ENCODE data around the gene TCTN1.

- TF ChIP-seq CTCF (IDR thresholded peaks at IDR 0.05) (no peak), EP300 (IDR thresholded peaks at IDR 0.05; ENCODE audit: low read depth) (no peak), POLR2AphosphoS5 (IDR thresholded peaks at IDR 0.05) (no peak)
These were observed 25.6 kb downstream of the TCTN1 start for GRCh38 chr12:110639336-110640141.
